GM19324 (cell line): ENCODE results near the gene SLC12A4.

Source experiments
- ATAC-seq: cut with Tn5 transposase; IDR thresholded peaks from one replicate; pipeline ENCODE4 v1.9.1; 2021; ENCODE audit warnings: mild to moderate bottlenecking, moderate library complexity; ENCODE audit not compliant: unreplicated experiment, low FRiP score

Gene SLC12A4

DNA sequence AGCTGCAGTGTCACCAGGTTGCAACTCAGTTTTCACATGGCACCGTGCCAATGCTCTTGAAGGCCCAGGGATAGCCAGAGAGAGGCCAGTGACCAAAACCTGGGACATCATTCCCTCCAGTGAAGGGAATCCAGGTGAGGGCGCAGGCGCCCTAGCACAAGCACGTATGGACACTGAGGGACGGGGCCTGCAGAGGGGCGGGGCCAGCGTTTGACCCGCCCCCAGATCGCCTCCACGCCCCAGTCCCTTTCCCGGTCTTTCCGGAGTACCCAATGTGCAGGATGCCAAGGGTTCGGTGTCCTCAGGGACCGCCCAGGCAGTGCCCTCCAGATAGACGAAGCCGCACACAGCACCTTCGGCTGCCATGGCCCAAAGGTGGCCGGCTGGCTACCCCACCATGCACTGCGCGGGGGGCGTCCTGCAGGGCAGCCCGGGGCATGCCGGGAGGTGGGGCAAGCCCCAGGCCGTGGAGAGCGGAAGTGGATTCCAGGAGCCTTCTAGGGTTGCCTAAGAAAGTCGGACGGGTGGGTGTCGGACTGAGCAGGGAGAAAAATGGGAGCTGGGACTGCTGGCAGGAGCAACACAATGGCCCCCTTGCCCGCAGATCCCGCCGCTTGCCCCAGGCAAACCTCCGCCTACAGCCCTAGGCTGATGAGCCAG lies 4.6 kb downstream of the SLC12A4 start:
- no peak for ATAC-seq

DNA sequence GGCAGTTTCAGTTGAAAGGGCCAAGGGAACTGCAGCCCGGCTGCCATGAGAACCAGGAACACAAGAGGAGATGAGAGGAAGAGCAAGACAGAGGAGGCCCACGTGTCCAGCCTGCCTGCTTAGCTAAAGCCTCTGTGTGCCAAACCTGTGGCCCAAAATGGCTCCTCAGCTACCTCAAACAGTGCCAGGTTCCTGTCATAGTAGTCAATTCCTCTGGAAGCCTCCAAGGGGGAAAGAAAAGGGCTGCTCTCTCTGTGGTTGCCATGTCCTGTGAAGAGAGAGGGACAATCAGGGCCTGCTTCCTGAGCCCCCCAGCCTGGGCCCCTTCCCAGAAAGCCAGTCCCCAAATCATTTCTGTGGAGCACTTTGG lies 5.2 kb downstream of the SLC12A4 start:
- no peak for ATAC-seq

DNA sequence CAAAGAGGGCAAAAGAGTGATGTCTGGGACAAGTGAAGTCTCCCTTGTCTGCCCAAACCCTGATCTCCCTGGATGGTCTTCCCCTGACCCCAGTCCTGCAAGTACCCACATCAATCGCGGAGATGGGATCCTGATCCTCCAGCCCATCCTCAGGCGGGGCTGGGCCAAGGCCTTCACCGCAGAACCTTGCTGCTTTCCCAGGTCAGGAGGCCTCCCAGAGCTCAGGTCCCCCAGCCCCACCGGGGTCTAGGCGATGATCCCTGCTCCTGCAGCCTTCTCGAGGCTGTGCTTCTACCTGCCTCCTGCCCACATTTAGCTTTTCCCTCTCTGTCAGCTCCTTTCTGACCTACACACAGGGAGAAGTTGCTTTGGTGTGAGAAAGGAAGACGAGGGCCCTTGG lies 6.3 kb downstream of the SLC12A4 start:
- ATAC-seq: no peak

DNA sequence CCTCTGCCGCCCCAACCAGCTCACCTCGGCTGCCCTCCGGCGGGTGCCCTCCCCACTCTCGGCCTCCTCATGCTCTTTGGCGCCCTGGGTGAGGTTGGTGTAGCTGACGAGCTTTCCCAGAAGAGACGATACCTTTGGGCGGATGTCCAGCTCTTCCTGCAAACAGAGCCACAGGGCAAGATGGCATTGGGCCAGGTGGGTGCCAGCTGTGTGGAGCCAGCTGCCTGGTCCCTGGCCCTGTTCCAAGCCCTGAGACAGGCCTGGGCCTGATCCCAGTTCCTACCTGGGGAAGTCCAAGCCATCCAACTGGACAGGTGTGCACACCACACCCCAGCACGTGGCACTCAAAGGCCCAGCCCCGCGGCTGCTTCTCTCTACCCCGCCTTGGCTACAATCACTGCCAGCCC lies 6.9 kb downstream of the SLC12A4 start:
- ATAC-seq: no peak

DNA sequence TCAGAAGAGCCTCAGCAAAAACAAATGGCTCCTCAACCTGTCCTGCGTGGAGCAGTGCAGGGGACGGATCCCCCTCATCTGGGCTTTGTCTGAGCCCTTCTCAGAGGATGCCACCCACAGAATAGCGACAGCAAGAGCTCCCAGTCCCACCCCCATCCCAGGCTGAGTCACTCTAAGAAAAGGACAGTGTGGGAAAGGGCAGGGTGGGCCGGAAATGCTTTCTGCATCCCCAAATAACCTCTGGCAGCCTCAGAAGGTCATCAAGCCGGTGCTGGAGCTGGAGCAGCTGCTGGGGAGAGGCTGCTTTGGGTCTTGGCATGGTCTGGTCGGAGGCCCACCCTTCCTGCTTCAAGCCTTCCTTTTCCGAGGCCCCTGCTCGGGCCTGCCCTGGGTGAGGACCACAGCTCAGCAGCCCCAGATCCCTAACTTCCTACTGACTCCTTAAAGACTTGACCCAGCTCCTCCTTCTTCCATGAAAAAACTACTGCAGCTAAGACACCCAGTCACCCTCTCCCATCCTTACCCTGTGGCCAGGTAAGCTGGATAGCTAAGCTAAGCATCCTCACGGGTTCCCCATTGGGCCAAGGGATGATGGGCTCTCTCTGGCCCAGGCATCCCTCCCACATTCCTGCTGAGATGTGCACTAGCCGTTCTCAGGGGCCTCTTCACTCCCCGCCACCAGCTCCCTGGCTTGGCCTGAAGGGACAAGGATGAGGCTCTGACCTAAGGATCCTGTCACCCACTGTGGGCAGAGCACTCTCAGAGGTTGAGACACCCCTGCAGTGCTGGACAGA lies 8.7 kb downstream of the SLC12A4 start:
- no peak for ATAC-seq

DNA sequence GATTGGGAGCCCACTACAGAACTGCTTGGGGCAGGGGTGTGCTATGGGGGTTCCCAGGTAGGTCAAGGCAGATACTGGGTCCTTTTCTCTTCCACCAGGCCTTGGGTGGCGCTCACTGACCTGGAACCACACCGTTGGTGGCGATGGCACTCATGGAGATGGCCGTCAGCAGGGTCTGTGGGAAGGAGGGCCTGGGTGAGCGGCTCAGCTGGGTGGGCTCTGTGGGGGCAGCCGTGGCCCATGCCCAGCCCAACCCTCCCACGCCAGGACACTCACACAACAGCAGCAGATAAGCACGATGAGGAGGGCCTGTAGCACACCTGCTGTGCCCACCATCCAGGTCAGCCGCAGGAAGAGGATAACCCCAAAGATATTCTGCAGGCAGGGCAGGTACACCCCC lies 10.8 kb downstream of the SLC12A4 start:
- ATAC-seq: no peak

DNA sequence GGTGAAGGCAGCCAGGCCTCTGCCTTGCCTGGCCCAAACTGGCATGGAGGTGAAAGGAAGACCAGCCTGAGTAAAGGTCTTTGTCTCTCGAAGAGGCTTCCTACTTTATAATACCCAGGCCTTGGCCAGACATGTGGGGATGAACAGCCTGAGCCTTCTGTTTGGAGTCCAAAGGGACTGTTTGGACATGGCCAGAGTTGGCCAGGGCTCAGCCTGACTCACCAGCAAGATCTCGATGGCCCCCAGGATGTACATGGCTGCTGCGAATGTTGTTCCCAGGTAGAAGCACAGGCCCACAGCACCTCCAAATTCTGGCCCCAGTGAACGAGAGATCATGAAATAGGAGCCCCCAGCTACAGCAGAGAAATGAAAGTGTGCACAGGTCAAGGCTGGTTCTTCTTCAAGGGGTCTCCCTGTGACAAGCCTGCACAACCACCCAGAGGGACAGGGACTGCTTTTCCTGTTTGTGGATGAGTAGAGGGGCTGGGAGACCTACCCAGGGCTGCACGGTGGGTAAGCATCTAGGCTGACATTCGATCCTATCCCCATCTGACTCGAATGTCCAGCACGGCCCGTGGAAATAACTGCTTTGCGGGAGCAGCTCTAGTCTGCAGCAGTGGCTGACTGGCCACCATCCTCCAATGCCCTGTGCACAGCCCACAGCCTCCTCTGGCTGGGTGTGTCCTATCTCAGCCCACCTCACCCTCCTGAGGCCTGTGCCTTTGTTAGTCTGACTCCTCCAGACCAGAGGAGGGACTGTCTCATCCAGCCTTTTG lies 13.8 kb downstream of the SLC12A4 start:
- no peak for ATAC-seq

DNA sequence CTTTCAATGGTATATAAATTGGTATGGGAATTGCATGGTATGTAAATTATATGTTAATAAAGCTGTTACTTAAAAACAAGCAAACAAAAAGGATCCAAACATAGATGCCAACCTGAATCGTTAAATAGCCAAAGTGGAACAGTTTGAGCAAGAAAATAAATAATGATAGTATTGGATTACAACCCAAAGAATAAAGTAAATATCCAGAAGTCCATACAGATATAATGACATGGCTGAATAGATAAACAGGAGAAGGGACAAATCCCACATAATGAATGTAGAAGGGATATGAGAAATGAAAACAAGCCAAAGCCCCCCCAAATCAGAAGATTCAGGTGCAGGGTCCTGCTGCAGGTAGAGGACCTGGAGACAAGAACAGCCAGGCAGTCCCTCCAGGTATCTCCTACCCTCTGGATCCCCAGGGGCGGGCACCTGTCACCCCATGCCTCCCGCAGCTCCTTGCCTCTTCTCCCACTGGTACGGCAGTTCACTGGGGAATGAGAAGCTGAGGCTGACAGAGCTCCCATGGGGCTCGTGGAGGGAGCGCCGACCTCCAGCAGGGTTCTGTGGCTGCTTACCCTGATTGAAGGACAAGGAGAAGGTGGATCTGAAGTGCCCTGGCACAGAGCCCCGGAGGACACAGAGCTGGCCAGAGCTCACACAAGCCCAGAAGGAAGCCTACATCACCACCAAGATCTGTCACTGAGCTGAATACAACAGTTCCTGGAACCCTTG lies 14.6 kb downstream of the SLC12A4 start:
- ATAC-seq: no peak

DNA sequence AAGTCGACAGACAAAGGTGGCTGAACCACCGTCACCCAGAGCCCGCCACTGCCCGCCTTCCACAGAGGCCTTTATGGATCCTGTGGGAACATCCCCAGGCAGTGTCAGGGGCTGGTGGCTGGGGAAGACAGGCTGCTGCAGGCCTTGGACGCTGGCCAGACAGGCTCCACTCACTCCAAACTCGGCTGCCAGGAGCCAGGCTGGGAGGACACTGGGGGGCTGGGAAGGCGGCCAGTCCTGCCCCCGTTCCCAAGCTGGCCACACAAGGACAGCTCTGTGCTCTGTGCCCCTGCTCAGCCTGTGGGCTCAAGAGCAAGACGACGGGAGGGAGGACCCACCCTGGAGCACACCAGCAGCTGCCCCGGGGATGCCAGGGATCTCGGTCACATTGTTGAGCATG lies 17.0 kb downstream of the SLC12A4 start:
- no peak for ATAC-seq

DNA sequence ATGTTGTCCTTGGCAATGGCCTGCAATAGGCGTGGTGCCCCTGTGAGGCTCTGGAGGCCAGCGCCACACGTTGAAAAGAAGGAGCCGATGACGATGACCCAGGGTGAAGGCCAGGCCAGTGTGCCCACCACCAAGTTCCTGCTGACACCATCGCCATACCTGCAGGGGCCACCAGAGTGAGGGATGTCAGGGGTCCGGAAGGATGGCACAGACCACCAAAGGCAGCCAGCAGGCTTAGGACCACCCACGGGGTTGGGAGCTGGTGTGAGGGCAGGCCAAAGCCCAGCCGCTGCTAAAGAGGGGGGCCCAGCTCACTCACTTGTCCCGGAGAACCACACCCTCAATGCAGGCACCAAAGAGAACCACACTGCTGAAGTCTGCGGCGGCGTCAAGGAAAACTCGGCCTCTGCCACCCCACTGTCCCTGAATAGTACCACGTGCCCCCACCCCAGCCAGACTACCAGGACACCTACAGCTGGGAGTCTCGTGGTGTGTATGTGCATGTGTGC lies 18.0 kb downstream of the SLC12A4 start:
- no peak for ATAC-seq

DNA sequence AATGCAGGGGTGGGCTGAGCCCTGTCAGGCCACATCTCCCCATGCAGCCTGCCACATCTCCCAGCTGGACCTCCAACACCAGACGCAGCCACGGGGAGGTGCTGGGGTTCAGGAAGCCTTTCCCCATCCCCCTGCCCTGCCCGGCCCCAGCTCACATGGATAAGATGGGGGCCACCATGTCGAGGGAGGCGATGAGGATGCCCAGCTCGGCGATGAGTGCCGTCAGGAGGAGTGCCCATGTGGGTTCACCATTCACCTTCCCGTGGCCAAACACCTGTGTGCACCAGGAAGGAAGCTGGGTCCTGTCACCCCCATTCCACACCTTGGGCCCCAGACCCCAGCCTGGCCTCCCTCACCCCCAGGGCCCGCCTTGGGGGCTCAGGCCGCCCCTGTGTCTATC lies 18.8 kb downstream of the SLC12A4 start:
- no peak for ATAC-seq

DNA sequence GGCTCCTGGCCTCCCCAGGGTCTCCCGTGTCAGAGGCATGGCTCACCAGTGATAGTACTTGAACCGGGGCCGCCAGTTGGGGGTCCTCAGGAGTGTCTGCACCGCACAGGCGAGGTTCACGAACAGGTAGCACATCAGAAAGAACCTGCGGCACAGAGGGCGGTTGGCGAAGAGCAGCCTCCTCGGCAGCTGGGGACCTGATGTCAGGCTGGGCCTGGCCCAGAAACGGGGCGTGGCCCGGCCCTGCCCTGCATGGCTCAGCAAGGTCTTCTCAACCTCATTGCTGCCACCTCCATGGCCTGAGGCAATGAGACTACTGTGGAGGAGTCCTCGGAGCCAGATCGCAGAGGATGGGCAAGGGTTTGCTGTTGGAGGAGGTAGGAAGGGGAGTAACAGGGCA lies 20.4 kb downstream of the SLC12A4 start:
- ATAC-seq: no peak

DNA sequence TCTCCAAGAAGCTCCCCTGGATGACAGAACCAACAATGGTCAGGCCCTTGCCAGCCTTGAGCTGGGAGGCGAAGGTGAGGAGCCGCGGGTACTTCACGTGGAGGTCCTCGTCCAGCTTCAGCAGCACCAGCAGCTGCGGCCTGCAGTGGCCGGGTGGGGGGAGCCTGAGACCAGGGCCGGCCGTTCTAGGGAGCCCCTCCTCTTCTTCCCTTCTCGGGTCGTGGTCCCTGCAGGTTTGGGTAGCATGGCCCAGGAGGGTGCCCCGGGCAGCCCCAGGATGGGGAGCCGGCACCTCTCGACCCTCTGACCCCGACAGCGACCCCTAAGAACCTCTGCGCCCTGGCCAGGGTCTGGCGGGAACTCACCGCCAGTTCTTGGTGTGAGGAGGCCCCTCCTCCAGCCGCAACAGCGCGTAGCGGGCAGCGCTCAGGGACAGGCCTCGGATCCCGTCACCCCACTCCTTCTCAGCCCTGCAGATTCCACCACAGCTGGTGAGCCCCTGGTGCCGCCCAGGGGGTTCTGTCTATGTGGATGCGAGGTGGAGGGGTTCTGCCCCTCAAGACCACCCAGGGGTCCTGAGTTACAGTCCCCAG lies 21.4 kb downstream of the SLC12A4 start:
- ATAC-seq: no peak

DNA sequence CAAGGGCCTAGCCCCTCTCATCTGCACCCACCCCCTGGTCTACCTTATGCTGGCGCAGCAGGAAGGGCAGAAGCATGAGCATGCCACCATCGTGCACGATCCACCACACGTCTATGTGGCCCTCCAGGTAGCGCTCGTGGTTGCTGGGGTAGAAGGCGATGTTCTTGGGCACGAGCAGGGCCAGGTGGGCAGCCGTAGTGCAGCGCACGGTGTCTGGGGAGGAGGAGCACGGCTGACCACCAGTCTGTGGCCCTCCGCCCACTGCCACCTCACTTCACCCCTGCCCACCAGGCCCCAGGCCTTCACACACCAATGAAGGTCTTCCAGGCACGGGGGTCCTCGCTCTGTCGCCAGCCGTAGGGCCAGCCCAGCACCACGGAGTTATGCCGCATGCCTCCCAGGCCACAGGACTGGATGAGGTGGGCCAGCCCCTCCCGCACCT lies 22.3 kb downstream of the SLC12A4 start:
- ATAC-seq: no peak

DNA sequence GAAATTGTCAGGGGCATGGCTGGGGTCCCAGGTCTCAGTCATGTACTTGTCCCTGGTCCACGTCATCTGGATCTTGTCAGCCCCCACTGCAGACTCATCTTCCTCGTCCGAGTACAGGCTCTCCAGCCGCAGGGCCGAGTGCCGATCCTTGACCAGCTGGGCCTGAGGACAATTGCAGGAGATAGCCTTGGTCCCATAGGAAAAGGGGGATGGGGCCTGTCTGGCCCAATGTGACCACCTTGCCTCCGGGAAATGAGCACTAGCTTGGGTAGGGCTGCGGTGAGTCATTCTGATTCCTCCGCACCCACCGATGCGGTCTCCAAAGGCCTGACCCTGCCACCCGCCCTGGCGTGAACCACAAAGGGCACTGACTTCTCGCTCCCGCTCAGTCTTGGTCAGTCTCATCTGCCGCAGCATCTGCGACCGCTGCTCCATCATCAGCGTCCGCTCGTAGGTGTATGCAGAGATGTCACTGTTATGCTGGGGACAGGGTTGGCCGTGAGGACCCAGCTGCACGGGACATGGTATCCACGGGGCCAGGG lies 23.0 kb downstream of the SLC12A4 start:
- ATAC-seq: no peak

DNA sequence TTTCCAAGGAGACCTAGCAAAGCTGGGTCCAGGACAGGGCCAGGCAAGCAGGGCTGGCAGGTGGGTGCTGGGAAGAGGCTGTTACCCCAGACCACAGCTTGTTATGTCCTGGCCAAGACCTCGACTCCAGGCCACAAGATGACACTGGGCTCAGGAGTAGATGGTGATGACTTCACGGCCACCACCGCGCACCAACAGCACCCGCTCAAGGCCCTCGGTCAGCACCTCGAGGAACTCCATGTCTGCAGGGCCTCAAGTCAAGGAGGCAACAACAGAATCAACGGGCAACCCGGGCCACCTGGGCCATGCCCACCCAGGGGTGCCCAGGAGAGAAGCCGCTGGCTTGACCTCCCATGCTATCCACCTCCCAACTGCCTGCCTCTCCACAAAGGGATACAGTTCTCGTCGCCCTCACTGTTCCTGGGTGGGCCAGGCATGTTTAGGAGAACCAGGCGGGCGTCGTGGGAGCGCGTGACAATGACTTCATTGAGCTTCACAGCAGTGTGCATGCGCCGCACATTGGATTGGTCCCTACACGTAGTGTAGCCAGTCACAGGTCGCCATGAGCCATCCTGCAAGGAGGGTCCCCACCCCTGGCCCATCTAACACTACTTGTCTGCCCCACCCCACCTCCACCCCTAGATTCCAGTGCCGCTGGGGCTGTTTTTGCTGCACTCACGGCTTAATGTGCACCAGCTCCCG lies 23.6 kb downstream of the SLC12A4 start:
- no peak for ATAC-seq

DNA sequence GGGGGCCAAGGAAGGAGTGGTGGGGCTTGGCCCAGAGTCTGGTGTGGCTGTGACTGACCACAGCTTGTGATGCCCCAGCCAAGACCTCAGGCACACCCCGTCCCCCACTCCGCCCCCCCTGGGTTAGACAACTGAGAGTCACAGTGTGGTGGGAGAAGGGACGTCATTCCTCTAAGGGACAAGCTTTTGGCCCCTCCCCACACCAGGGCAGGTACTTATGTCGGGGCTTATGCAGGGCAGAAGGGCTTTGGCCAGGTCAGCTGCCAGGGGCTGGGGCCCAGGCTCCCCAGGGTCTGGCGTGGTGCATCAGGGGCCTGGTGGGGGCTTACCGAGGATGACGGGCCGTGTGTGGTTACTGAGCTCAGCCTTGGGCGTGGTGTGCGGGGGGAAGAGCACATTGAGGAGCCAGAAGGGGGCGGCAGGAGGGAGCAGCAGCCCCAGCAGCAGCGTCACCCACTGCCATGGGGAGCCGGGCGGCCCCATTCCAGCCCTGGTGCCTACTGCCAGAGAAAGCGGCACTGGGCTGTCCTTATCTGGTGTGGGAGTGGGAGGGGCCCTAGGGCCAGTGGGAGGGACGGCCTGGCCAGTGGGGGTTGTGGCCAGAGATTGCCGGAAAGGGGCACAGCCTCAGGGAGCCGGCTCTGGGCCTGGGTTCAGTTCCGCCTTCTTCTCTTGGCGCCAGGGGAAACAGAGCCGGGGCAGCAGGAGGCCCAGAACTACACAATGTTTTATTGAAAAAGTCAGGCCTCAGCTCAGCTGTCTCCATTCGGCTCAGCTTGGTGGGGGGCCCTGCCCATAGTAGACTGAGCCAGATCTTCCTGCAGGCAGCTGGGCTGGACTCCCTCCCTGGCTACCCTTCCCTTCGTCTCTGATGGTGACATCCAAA lies 24.6 kb downstream of the SLC12A4 start, which contains the start of gene LCAT:
LCAT (minus strand) TSS at position 502 of the 886 bp plus-strand sequence; CDS start at position 483, 19 bp downstream.
- ATAC-seq: no peak

DNA sequence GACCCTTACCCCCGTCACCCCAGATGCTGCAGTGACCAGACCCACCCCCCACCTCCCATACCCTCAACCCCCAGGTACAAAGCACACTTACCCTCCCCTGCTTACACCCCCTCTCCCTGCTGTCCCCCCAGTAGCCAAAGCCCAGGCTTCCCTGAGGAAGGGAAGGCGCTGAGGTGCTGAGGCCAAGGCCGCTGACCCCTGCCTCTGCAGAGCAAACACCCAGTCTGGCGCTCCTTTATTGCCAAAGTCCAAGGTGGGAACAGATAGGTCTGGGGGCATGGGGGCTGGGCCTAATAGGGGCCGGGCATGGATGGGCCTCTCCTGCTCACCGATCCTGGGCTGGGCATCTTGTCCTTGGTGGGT lies 25.2 kb downstream of the SLC12A4 start:
- no peak for ATAC-seq
